ENCODE measurements around the gene MPP2.

The MPP2 gene

DNA sequence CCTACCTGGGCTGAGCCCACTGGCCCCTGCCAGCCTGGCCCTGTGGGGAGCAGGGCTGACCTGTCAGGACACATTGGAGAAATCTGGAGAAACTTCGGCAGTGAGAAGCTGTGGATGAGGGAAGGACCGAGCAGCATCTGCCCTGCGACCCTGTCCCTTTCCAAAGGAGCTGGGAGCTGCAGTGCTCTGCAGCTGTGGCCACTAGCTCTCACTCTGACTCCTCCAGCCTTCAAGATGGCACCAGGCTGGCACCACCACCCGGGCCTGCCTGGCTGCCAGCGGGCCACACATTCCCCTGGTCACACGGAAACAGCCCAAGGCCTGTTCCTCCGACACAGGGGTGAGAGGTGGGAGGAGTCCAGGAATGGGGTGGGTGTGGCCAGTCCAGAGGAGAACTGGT, 30.3 kb downstream of the MPP2 start:
- H3K9me2 ChIP-seq (replicated peaks; ENCODE audit: low read depth, low read length): no peaks in the 10 kb centered on the region
- H3K4me1 ChIP-seq (ENCODE audit: insufficient read depth, low read length, poor library complexity, severe bottlenecking): no peaks in the 10 kb centered on the region
- H3K4me3 ChIP-seq (ENCODE audit: low read length, poor library complexity, severe bottlenecking): no peak overlapping the region
- no peak overlapping the region for H3K9ac ChIP-seq (ENCODE audit: low read depth, low read length, poor library complexity, severe bottlenecking)
- H3F3A ChIP-seq (ENCODE audit: low read depth): no peaks in the 10 kb centered on the region
- no peak for TF ChIP-seq EZH2phosphoT487 (IDR thresholded peaks at IDR 0.05; ENCODE audit: borderline replicate concordance)
- TF ChIP-seq CTCF (conservative IDR thresholded peaks at IDR 0.05; ENCODE audit: low read length): no peak
- H2AFZ ChIP-seq (ENCODE audit: low read length): no peak overlapping the region
- no peaks in the 10 kb centered on the region for H4K20me1 ChIP-seq (ENCODE audit: insufficient read depth, low read length, poor library complexity, severe bottlenecking)
- H3K9me3 ChIP-seq (ENCODE audit: insufficient read depth, low read depth, low read length): no peaks in the 10 kb centered on the region
- H3K36me3 ChIP-seq (ENCODE audit: insufficient read depth, low read length): peaks cover 7% of the 10 kb centered on the region; the same call in 1 of the 2 replicates
- no peaks in the 10 kb centered on the region for H3K79me2 ChIP-seq (ENCODE audit: insufficient read depth, low read length)
- H3K27me3 ChIP-seq (ENCODE audit: insufficient read depth, low read length, poor library complexity, severe bottlenecking): no peaks in the 10 kb centered on the region
- H3K4me2 ChIP-seq (ENCODE audit: low read depth, low read length, poor library complexity, severe bottlenecking): no peak overlapping the region

GRCh38 chr17:43875476-43876147, 31.7 kb downstream of the MPP2 start:
- H3K27me3 ChIP-seq (ENCODE audit: insufficient read depth, low read length, poor library complexity, severe bottlenecking): no peaks in the 10 kb centered on the region
- TF ChIP-seq CTCF (conservative IDR thresholded peaks at IDR 0.05; ENCODE audit: low read length) (no peak), EZH2phosphoT487 (IDR thresholded peaks at IDR 0.05; ENCODE audit: borderline replicate concordance) (no peak)
- H3K79me2 ChIP-seq (ENCODE audit: insufficient read depth, low read length): no peaks in the 10 kb centered on the region
- H3K4me2 ChIP-seq (ENCODE audit: low read depth, low read length, poor library complexity, severe bottlenecking): no peak overlapping the region
- no peaks in the 10 kb centered on the region; the same call in 1 of the 2 replicates for H3K36me3 ChIP-seq (ENCODE audit: insufficient read depth, low read length)
- H3K9ac ChIP-seq (ENCODE audit: low read depth, low read length, poor library complexity, severe bottlenecking): no peak overlapping the region
- no peak overlapping the region for H3K4me3 ChIP-seq (ENCODE audit: low read length, poor library complexity, severe bottlenecking)
- H3K9me3 ChIP-seq (ENCODE audit: insufficient read depth, low read depth, low read length): no peaks in the 10 kb centered on the region
- no peaks in the 10 kb centered on the region for H3F3A ChIP-seq (ENCODE audit: low read depth)
- no peak overlapping the region for H2AFZ ChIP-seq (ENCODE audit: low read length)
- H4K20me1 ChIP-seq (ENCODE audit: insufficient read depth, low read length, poor library complexity, severe bottlenecking): no peaks in the 10 kb centered on the region
- no peaks in the 10 kb centered on the region for H3K4me1 ChIP-seq (ENCODE audit: insufficient read depth, low read length, poor library complexity, severe bottlenecking)
- H3K9me2 ChIP-seq (replicated peaks; ENCODE audit: low read depth, low read length): no peaks in the 10 kb centered on the region

- Histone ChIP-seq H3K9me3 (ENCODE audit: insufficient read depth, low read depth, low read length) (no peaks in the 10 kb centered on the region), H3K4me2 (ENCODE audit: low read depth, low read length, poor library complexity, severe bottlenecking) (no peak overlapping the region), H3F3A (ENCODE audit: low read depth) (no peaks in the 10 kb centered on the region), H2AFZ (ENCODE audit: low read length) (no peak overlapping the region), H3K36me3 (ENCODE audit: insufficient read depth, low read length) (no peaks in the 10 kb centered on the region), H3K4me1 (ENCODE audit: insufficient read depth, low read length, poor library complexity, severe bottlenecking) (no peaks in the 10 kb centered on the region), H3K9me2 (replicated peaks; ENCODE audit: low read depth, low read length) (no peaks in the 10 kb centered on the region), H3K9ac (ENCODE audit: low read depth, low read length, poor library complexity, severe bottlenecking) (no peak overlapping the region), H4K20me1 (ENCODE audit: insufficient read depth, low read length, poor library complexity, severe bottlenecking) (no peaks in the 10 kb centered on the region), H3K4me3 (ENCODE audit: low read length, poor library complexity, severe bottlenecking) (no peak overlapping the region), H3K27me3 (ENCODE audit: insufficient read depth, low read length, poor library complexity, severe bottlenecking) (no peaks in the 10 kb centered on the region), H3K79me2 (ENCODE audit: insufficient read depth, low read length) (no peaks in the 10 kb centered on the region)
- no peak for TF ChIP-seq EZH2phosphoT487 (IDR thresholded peaks at IDR 0.05; ENCODE audit: borderline replicate concordance)
- TF ChIP-seq CTCF (conservative IDR thresholded peaks at IDR 0.05; ENCODE audit: low read length): no peak
These were observed 33.0 kb downstream of the MPP2 start for GRCh38 chr17:43874293-43874692.

Measured in Loucy (cell line).